ENCODE measurements around the gene CYP19A1. TPM values are rescaled to one million over a fixed set of nuclear protein-coding genes. Genes with fewer than 3 reads are reported as not detected.

Gene CYP19A1
- total RNA-seq, 1 donor from 2014 or later: not detected

DNA sequence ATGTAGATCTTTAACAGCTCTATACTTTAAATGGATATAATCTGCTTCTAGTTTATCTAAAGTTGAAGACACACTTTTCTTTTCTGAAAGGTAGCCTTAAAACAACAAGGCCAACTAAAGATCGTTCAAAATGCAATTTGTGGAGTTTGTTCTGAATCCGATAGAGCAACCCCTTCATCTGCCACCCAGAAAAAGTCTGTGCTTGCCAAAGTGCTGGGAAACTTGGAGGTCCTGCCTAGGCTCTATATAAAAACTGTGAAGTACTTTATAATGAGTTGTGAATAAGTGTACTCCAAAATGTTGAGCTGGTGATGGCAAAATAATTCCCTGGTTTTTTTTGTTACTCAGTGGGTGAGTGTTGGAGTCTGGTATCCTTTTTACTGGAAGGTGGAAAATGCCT, 15.6 kb upstream of the CYP19A1 start:
- H3K27ac Mint-ChIP-seq (ENCODE audit: unreplicated experiment): no peak overlapping the region
- H3K4me3 Mint-ChIP-seq (ENCODE audit: unreplicated experiment): no peak overlapping the region
- no peak for TF ChIP-seq CTCF (IDR thresholded peaks at IDR 0.05; ENCODE audit: partially characterized antibody, unreplicated experiment)
- H3K9me3 Mint-ChIP-seq (ENCODE audit: unreplicated experiment): no peaks in the 10 kb centered on the region
- H3K36me3 Mint-ChIP-seq (ENCODE audit: unreplicated experiment): peaks cover 6% of the 10 kb centered on the region
- H3K27me3 Mint-ChIP-seq (ENCODE audit: unreplicated experiment): no peaks in the 10 kb centered on the region
- no peaks in the 10 kb centered on the region for H3K4me1 Mint-ChIP-seq (ENCODE audit: low read depth, unreplicated experiment)
- DNase-seq: no peak

DNA sequence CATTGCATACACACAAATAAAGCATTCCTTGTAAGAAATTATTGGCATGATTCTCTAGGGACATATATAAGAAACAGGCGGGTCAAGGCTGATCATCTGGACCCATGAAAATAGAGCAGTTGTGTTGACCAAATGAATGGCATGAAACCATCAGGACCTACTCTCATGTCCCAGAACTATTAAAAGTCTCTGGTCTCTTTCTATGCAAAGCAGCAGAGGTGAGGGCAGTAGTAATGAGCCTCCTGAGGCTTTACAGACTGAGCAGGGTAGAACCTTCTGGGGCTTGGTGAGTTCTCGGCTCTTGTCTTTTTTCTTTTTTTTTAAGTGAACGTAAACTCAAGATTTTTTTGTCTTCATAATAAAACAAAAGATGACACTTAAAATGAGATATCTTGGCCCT, 12.3 kb upstream of the CYP19A1 start:
- no peak for TF ChIP-seq CTCF (IDR thresholded peaks at IDR 0.05; ENCODE audit: partially characterized antibody, unreplicated experiment)
- H3K27ac Mint-ChIP-seq (ENCODE audit: unreplicated experiment): no peak overlapping the region
- H3K27me3 Mint-ChIP-seq (ENCODE audit: unreplicated experiment): no peaks in the 10 kb centered on the region
- DNase-seq: no peak
- H3K4me1 Mint-ChIP-seq (ENCODE audit: low read depth, unreplicated experiment): no peaks in the 10 kb centered on the region
- H3K9me3 Mint-ChIP-seq (ENCODE audit: unreplicated experiment): no peaks in the 10 kb centered on the region
- H3K36me3 Mint-ChIP-seq (ENCODE audit: unreplicated experiment): peaks cover 6% of the 10 kb centered on the region
- no peak overlapping the region for H3K4me3 Mint-ChIP-seq (ENCODE audit: unreplicated experiment)

GRCh38 chr15:51349156-51349844, 10.9 kb upstream of the CYP19A1 start:
- Mint-ChIP-seq H3K36me3 (ENCODE audit: unreplicated experiment) (peaks cover 6% of the 10 kb centered on the region), H3K27me3 (ENCODE audit: unreplicated experiment) (no peaks in the 10 kb centered on the region), H3K4me1 (ENCODE audit: low read depth, unreplicated experiment) (peaks cover 6% of the 10 kb centered on the region), H3K4me3 (ENCODE audit: unreplicated experiment) (no peak overlapping the region), H3K27ac (ENCODE audit: unreplicated experiment) (no peak overlapping the region), H3K9me3 (ENCODE audit: unreplicated experiment) (no peaks in the 10 kb centered on the region)
- TF ChIP-seq CTCF (IDR thresholded peaks at IDR 0.05; ENCODE audit: partially characterized antibody, unreplicated experiment): no peak
- DNase-seq: no peak

DNA sequence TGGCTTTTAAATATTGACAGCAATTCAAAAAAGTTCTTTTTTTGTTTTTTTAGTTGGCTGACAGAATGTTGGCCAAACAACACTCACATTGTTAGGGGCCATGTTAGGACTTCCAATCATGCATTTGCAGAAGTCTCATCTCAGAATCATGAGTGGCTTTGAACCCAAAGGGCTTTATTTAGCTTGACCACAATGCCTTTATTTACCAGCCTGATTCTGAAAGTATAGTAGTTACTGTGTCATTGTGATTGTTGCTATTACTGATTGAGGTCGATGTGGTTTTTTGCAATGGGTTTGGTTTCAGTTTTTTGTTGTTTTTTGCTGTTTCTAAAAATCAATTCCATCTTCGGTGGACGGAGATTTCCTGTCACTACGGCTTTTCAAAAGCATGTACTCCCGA, 10.3 kb upstream of the CYP19A1 start:
- H3K4me3 Mint-ChIP-seq (ENCODE audit: unreplicated experiment): no peak overlapping the region
- H3K36me3 Mint-ChIP-seq (ENCODE audit: unreplicated experiment): peaks cover 5% of the 10 kb centered on the region
- H3K9me3 Mint-ChIP-seq (ENCODE audit: unreplicated experiment): no peaks in the 10 kb centered on the region
- H3K27ac Mint-ChIP-seq (ENCODE audit: unreplicated experiment): no peak overlapping the region
- H3K27me3 Mint-ChIP-seq (ENCODE audit: unreplicated experiment): no peaks in the 10 kb centered on the region
- TF ChIP-seq CTCF (IDR thresholded peaks at IDR 0.05; ENCODE audit: partially characterized antibody, unreplicated experiment): no peak
- no peak for DNase-seq
- peaks cover 8% of the 10 kb centered on the region for H3K4me1 Mint-ChIP-seq (ENCODE audit: low read depth, unreplicated experiment)

- H3K27me3 Mint-ChIP-seq (ENCODE audit: unreplicated experiment): no peaks in the 10 kb centered on the region
- H3K27ac Mint-ChIP-seq (ENCODE audit: unreplicated experiment): no peak overlapping the region
- no peak for TF ChIP-seq CTCF (IDR thresholded peaks at IDR 0.05; ENCODE audit: partially characterized antibody, unreplicated experiment)
- no peak for DNase-seq
- H3K9me3 Mint-ChIP-seq (ENCODE audit: unreplicated experiment): no peaks in the 10 kb centered on the region
- H3K4me1 Mint-ChIP-seq (ENCODE audit: low read depth, unreplicated experiment): peaks cover 18% of the 10 kb centered on the region
- H3K4me3 Mint-ChIP-seq (ENCODE audit: unreplicated experiment): no peak overlapping the region
- H3K36me3 Mint-ChIP-seq (ENCODE audit: unreplicated experiment): no peaks in the 10 kb centered on the region
Observed at GRCh38 chr15:51346136-51346535, 7.7 kb upstream of the CYP19A1 start.
